ENCODE measurements around the gene STYK1. TPM values are rescaled to one million over a fixed set of nuclear protein-coding genes. Genes with fewer than 3 reads are reported as not detected.
"Not testable (repeated sequence)": the region's sequence is repeated elsewhere in the genome, so short reads cannot be mapped to it uniquely, and the experiment has no call there.

The STYK1 gene
- total RNA-seq, 2 experiments from 2014 or later, result 0.70 to 1.1 TPM

DNA sequence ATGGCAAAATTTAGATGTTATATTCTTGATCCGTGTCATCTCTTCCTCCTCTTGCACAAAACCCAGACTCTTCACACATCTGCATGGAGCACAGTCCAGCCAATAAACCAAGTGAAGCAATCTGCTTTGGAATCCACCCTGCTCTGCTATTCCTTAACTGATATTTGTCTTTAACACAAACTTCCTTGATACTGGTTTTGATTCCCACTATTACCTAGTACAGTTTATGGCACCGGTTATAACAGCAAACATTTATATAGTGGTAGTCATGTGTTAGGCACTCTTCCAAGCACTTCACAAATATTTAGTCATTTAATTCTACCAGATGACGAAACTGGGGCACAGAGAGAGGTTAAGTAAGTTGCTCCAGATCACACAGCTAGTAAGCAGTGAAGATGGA is 12.5 kb downstream of the STYK1 start:
- H3K4me1 Mint-ChIP-seq (ENCODE audit: low read depth), result no peaks in the 10 kb centered on the region
- H3K36me3 Mint-ChIP-seq (ENCODE audit: low read depth), result peaks cover 1% of the 10 kb centered on the region
- no peak overlapping the region for H3K27ac Mint-ChIP-seq
- ATAC-seq, result no peak
- intact Hi-C loops (cut with micrococcal nuclease), result no loop called here
- CTCF ChIA-PET, result no interaction called here
- TF ChIP-seq, protein P1, sequence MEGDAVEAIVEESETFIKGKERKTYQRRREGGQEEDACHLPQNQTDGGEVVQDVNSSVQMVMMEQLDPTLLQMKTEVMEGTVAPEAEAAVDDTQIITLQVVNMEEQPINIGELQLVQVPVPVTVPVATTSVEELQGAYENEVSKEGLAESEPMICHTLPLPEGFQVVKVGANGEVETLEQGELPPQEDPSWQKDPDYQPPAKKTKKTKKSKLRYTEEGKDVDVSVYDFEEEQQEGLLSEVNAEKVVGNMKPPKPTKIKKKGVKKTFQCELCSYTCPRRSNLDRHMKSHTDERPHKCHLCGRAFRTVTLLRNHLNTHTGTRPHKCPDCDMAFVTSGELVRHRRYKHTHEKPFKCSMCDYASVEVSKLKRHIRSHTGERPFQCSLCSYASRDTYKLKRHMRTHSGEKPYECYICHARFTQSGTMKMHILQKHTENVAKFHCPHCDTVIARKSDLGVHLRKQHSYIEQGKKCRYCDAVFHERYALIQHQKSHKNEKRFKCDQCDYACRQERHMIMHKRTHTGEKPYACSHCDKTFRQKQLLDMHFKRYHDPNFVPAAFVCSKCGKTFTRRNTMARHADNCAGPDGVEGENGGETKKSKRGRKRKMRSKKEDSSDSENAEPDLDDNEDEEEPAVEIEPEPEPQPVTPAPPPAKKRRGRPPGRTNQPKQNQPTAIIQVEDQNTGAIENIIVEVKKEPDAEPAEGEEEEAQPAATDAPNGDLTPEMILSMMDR (IDR thresholded peaks at IDR 0.05), result no peak
- POLR2A ChIA-PET, result no interaction called here
- H3K4me3 Mint-ChIP-seq, result no peak overlapping the region
- no peaks in the 10 kb centered on the region for H3K9me3 Mint-ChIP-seq
- peaks cover 6% of the 10 kb centered on the region for H3K27me3 Mint-ChIP-seq
- no peak for DNase-seq

DNA sequence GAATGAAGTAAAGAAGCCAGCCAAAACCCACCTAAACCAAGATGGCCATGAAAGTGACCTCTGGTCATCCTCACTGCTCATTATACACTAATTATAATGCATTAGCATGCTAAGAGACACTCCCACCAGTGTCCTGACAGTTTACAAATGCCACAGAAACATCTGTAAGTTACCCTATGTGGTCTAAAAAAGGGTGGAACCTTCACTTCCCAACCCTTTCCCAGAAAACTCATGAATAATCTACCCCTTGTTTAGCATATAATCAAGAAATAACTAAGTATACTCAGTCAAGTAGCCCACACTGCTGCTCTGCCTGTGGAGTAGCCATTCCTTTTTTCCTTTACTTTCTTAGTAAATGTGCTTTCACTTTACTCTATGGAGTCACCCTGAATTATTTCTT is 19.8 kb downstream of the STYK1 start:
- Mint-ChIP-seq H3K27ac (no peak overlapping the region), H3K4me1 (ENCODE audit: low read depth) (no peaks in the 10 kb centered on the region), H3K4me3 (no peak overlapping the region), H3K9me3 (peaks cover 2% of the 10 kb centered on the region), H3K36me3 (ENCODE audit: low read depth) (peaks cover 1% of the 10 kb centered on the region), H3K27me3 (no peaks in the 10 kb centered on the region)
- intact Hi-C loops (cut with micrococcal nuclease), result no loop called here
- ChIA-PET POLR2A (no interaction called here), CTCF (no interaction called here)
- DNase-seq (no peak), ATAC-seq (no peak)
- TF ChIP-seq, protein P1 (IDR thresholded peaks at IDR 0.05), result no peak

DNA sequence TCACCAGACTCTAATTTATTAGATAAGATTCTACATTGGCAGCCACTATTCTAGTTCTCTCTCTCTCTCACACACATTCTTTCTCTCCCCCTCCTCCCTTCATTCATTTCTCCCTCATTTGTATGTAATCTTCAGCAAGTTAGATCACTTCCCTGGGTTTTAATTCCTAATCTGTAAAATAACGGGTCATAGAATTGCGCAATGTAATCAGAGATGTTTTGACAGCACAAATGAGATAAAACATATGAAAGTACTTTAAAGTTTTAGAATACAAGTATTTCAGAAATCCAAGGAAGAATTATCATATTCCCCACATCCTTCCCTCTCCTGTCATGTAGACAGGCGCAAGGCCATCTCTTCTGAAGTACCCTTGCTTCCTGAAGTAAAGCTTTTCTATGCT is 21.7 kb downstream of the STYK1 start:
- intact Hi-C loops (cut with micrococcal nuclease), result no loop called here
- ATAC-seq, result no peak
- TF ChIP-seq, protein P1 (IDR thresholded peaks at IDR 0.05), result no peak
- DNase-seq, result no peak
- Mint-ChIP-seq H3K27ac (no peak overlapping the region), H3K4me3 (no peak overlapping the region), H3K9me3 (peaks cover 6% of the 10 kb centered on the region), H3K27me3 (no peaks in the 10 kb centered on the region), H3K36me3 (ENCODE audit: low read depth) (peaks cover 4% of the 10 kb centered on the region), H3K4me1 (ENCODE audit: low read depth) (no peaks in the 10 kb centered on the region)
- ChIA-PET CTCF (no interaction called here), POLR2A (no interaction called here)

DNA sequence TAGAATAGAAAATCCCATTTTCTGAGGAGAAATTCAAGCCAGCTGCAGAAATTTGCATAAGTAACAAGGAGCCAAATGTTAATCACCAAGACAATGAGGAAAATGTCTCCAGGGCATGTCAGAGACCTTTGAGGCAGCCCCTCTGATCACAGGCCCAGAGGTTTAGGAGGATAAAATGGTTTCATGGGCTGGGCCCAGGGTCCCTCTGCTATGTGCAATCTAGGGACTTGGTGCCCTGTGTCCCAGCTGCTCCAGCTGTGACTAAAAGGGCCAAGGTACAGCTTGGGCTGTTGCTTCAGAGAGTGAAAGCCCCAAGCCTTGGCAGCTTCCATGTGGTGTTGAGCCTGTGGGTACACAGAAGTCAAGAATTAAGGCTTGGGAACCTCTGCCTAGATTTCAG is 27.3 kb downstream of the STYK1 start:
- H3K27ac Mint-ChIP-seq; DNase-seq; intact Hi-C loops (cut with micrococcal nuclease); ATAC-seq; POLR2A ChIA-PET; H3K4me1 Mint-ChIP-seq (ENCODE audit: low read depth); H3K27me3 Mint-ChIP-seq; CTCF ChIA-PET; H3K4me3 Mint-ChIP-seq: not testable (repeated sequence)
- H3K9me3 Mint-ChIP-seq, result peaks cover 27% of the 10 kb centered on the region
- peaks cover 18% of the 10 kb centered on the region for H3K36me3 Mint-ChIP-seq (ENCODE audit: low read depth)

DNA sequence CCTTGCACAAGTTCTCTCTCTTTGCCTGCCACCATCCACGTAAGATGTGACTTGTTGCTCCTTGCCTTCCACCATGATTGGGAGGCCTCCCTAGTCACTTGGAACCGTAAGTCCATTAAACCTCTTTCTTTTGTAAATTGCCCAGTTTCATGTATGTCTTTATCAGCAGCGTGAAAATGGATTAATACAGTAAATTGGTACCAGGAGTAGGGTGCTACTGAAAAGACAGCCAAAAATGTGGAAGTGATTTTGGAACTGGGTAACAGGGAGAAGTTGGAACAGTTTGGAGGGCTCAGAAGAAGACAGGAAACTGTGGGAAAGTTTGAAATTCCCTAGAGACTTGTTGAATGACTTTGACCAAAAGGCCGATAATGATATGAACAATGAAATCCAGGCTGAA is 27.9 kb downstream of the STYK1 start:
- Mint-ChIP-seq H3K9me3 (peaks cover 27% of the 10 kb centered on the region), H3K4me1 (ENCODE audit: low read depth) (no peaks in the 10 kb centered on the region), H3K4me3 (no peak overlapping the region), H3K36me3 (ENCODE audit: low read depth) (peaks cover 18% of the 10 kb centered on the region), H3K27me3 (no peaks in the 10 kb centered on the region), H3K27ac (no peak overlapping the region)
- CTCF ChIA-PET, result no interaction called here
- DNase-seq (no peak), ATAC-seq (no peak)
- TF ChIP-seq, protein P1 (IDR thresholded peaks at IDR 0.05), result no peak
- POLR2A ChIA-PET, result no interaction called here
- intact Hi-C loops (cut with micrococcal nuclease), result no loop called here

Measured in activated CD8-positive, alpha-beta T cell treated with anti-CD3 and anti-CD28 coated beads for 36 hours (primary cell).